A549 (cell line): ENCODE measurements around the gene PSD2. TPM values are rescaled to one million over a fixed set of nuclear protein-coding genes. Genes with fewer than 3 reads are reported as not detected.

Experiments used
- ATAC-seq, 2 experiments: fragments of 200-7000 bp in 1 of 2; fragments of >200 bp in 1 of 2; cut with Nextera tagmentation in 1 of 2; cut with Tn5 transposase in 1 of 2; 3 replicates each; pipeline versions ENCODE4 v1.8.0 to v1.9.1; 2018 to 2020; ENCODE audit warnings: mild to moderate bottlenecking in 1 of 2, moderate library complexity in 1 of 2
- CTCF ChIA-PET: fragments of 300-600 bp; sonication (Branson Sonifier 250); formaldehyde crosslinking; extraction: SDS; loops from one replicate; lab custom pipeline; 2021; ENCODE audit warnings: antibody characterized with exemption, inconsistent platforms; lab: Yijun Ruan, JAX
- POLR2A ChIA-PET: fragments of 350-600 bp; formaldehyde crosslinking; extraction: SDS; loops from one replicate; lab custom pipeline; 2021; ENCODE audit warnings: antibody characterized with exemption, inconsistent platforms; lab: Yijun Ruan, JAX
- DNase-seq, 2 experiments: peaks; one replicate each; pipeline versions ENCODE4 v3.0.0 to v3.0.0-alpha.2; 2011 to 2016; ENCODE audit warnings: low read depth in 1 of 2, low spot score in 1 of 2
- FAIRE-seq: peaks from 2 replicates; lab custom pipeline; 2011; peaks lifted over from hg19 to GRCh38; lab: Jason Lieb, UNC
- H3K27ac ChIP-seq, 2 experiments: fragments of >200 bp; sonication (Bioruptor Twin); formaldehyde crosslinking; 3 replicates each; pipeline ENCODE4 v1.5.1; 2016 to 2017
- H3K4me1 ChIP-seq: fragments of >200 bp; sonication (Bioruptor Twin); formaldehyde crosslinking; 3 replicates; pipeline ENCODE4 v1.6.1; 2016
- H3K4me2 ChIP-seq: fragments of >200 bp; sonication (Bioruptor Twin); formaldehyde crosslinking; 3 replicates; pipeline ENCODE4 v1.6.1; 2016
- H3K4me3 ChIP-seq: fragments of >200 bp; sonication (Bioruptor Twin); formaldehyde crosslinking; 3 replicates; pipeline ENCODE4 v1.5.1; 2016
- H3K9me3 ChIP-seq: fragments of >200 bp; sonication (Bioruptor Twin); formaldehyde crosslinking; 3 replicates; pipeline ENCODE4 v1.6.1; 2016
- BHLHE40 ChIP-seq: IDR thresholded peaks from 2 replicates; pipeline ENCODE4 v1.6.1; 2012; ENCODE audit warnings: low read depth, low read length, inconsistent platforms
- CTCF ChIP-seq: fragments of >200 bp; sonication (Bioruptor Twin); formaldehyde crosslinking; IDR thresholded peaks from 3 replicates; pipeline ENCODE4 v1.5.1; 2016
- EHMT2 ChIP-seq: fragments of 200-600 bp; sonication (generic); IDR thresholded peaks from 2 replicates; pipeline ENCODE4 v1.6.1; 2016; ENCODE audit warnings: antibody characterized with exemption, low read depth, mild to moderate bottlenecking, moderate library complexity
- ELK1 ChIP-seq: fragments of 150-350 bp; IDR thresholded peaks from 2 replicates; pipeline ENCODE4 v1.6.1; 2014; ENCODE audit warnings: low read depth, mild to moderate bottlenecking, low read length
- EP300 ChIP-seq, 2 experiments: fragments of >200 bp; sonication (Bioruptor Twin); formaldehyde crosslinking; IDR thresholded peaks; 2 replicates in 1 of 2; 3 replicates in 1 of 2; pipeline ENCODE4 v1.6.1; 2016 to 2017
- FOSL2 ChIP-seq, 2 experiments: fragments of 450-650 bp in 1 of 2; fragments of >200 bp in 1 of 2; sonication (Bioruptor Twin) in 1 of 2; formaldehyde crosslinking; IDR thresholded peaks; 2 replicates each; pipeline versions ENCODE4 v1.5.0 to v1.6.1; 2016 to 2020; ENCODE audit warnings: mild to moderate bottlenecking in 1 of 2, moderate library complexity in 1 of 2
- HMGXB4 ChIP-seq: fragments of 250-450 bp; sonication (Bioruptor Pico); IDR thresholded peaks from 2 replicates; pipeline ENCODE4 v1.5.0; 2021; ENCODE audit warnings: mild to moderate bottlenecking, moderate library complexity, borderline replicate concordance
- HOXA7 ChIP-seq: fragments of 250-450 bp; sonication (Bioruptor Pico); IDR thresholded peaks from 2 replicates; pipeline ENCODE4 v1.5.0; 2020; ENCODE audit warnings: mild to moderate bottlenecking, moderate library complexity
- JUN ChIP-seq, 2 experiments: fragments of >200 bp; sonication (Bioruptor Twin); formaldehyde crosslinking; IDR thresholded peaks; 2 replicates in 1 of 2; 3 replicates in 1 of 2; pipeline ENCODE4 v1.6.1; 2016 to 2017
- MAZ ChIP-seq: fragments of 150-350 bp; IDR thresholded peaks from 2 replicates; pipeline ENCODE4 v1.6.1; 2014; ENCODE audit warnings: antibody characterized with exemption, low read depth, low read length, borderline replicate concordance
- RCOR1 ChIP-seq: fragments of 150-350 bp; IDR thresholded peaks from 2 replicates; pipeline ENCODE4 v1.6.1; 2014; ENCODE audit warnings: antibody characterized with exemption, low read length, low read depth
- RFX5 ChIP-seq: fragments of 450-650 bp; IDR thresholded peaks from 2 replicates; pipeline ENCODE4 v1.7.1; 2014; ENCODE audit warnings: antibody characterized with exemption, mild to moderate bottlenecking, moderate library complexity
- SREBF2 ChIP-seq: fragments of 450-650 bp; IDR thresholded peaks from 2 replicates; pipeline ENCODE4 v1.6.1; 2014; ENCODE audit warnings: mild to moderate bottlenecking, moderate library complexity
- TFCP2L1 ChIP-seq: fragments of 250-450 bp; sonication (Bioruptor Pico); IDR thresholded peaks from 2 replicates; pipeline ENCODE4 v1.5.0; 2021; ENCODE audit warnings: mild to moderate bottlenecking
- TP53 ChIP-seq: fragments of 250-450 bp; sonication (Bioruptor Pico); IDR thresholded peaks from 2 replicates; pipeline ENCODE4 v1.5.0; 2021; ENCODE audit warnings: mild to moderate bottlenecking, moderate library complexity
- ZFP36 ChIP-seq: fragments of 450-650 bp; IDR thresholded peaks from 2 replicates; pipeline ENCODE4 v1.6.1; 2014; ENCODE audit warnings: borderline replicate concordance; ENCODE audit not compliant: partially characterized antibody
- ZNF302 ChIP-seq: fragments of 250-450 bp; sonication (Bioruptor Pico); IDR thresholded peaks from 2 replicates; pipeline ENCODE4 v1.9.0; 2021; ENCODE audit warnings: inconsistent platforms, mild to moderate bottlenecking, moderate library complexity
- WGBS: methylation state at CpG from one replicate; pipeline ENCODE4 v1.1.6; 2017; ENCODE audit errors: missing lambda C conversion rate; 5-methylcytosine and 5-hydroxymethylcytosine counted together
- polyA plus RNA-seq, 4 experiments: library from polyadenylated mRNA; depleted of rRNA in 3 of 4; stranded (reverse); fragments of >200 nt; fragmentation: RNase III in 1 of 4; extraction: RNeasy Plus Mini Kit Qiagen cat#74134 plus additional on column Dnase treatment in 1 of 4; gene quantifications; 2 replicates in 3 of 4; 3 replicates in 1 of 4; pipeline ENCODE4 v1.2.3, GENCODE V29; 2011 to 2017
- small RNA-seq, 6 experiments: library from RNA; depleted of rRNA; stranded (forward); fragments of <200 nt; gene quantifications; one replicate each; pipeline ENCODE3, GENCODE V24; 2012

Gene PSD2
- polyA plus RNA-seq, 2 of the 4 experiments (the other 2 are of a cell fraction) = 0.05 TPM; not detected in 1

- DNase-seq = no peak
- CTCF ChIA-PET = interaction anchor here (0.9 to 7.3 kb wide), 6 partner anchors 9 to 118 kb away, joined by 3 to 31 read pairs (median 5); no protein-coding TSS in a partner anchor
- no peak for ATAC-seq
- Histone ChIP-seq H3K4me2 (no peak overlapping the region), H3K4me1 (no peaks in the 10 kb centered on the region), H3K4me3 (no peak overlapping the region), H3K9me3 (no peaks in the 10 kb centered on the region), H3K27ac (no peak overlapping the region)
- no peak for FAIRE-seq
- WGBS = 61% methylated on average over 9 of the region's 9 CpGs
- TF ChIP-seq BHLHE40 (no peak), CTCF (no peak), RCOR1 (no peak), ELK1 (no peak), EP300 (IDR thresholded peaks at IDR 0.05) (no peak), ZFP36 (no peak), TP53 (CRISPR knock-in tag) (no peak), EHMT2 (no peak), HMGXB4 (no peak), ZNF302 (CRISPR knock-in tag) (no peak), SREBF2 (no peak), HOXA7 (CRISPR knock-in tag) (no peak), JUN (IDR thresholded peaks at IDR 0.05) (no peak), TFCP2L1 (CRISPR knock-in tag) (no peak), RFX5 (no peak), MAZ (no peak), FOSL2 (IDR thresholded peaks at IDR 0.05) (no peak), FOSL2 (CRISPR knock-in tag; IDR thresholded peaks at IDR 0.05) (no peak)
- POLR2A ChIA-PET = no interaction called here
Observed at GRCh38 chr5:139893873-139894272, 98.3 kb downstream of the PSD2 start.

Small RNA genes within 50 kb of the gene (small RNA-seq; reads per million reads assigned to genes)
- gene AC008667.4 = 0 reads per million in 6 experiments

Other genes starting within 250 kb of the PSD2 start
- gene UBE2D2, start 234.5 kb upstream of the PSD2 start, polyA plus RNA-seq (2011; rRNA removed) = 74.8 and 92.9 TPM in 2 replicates
- gene UBE2D2, start 234.5 kb upstream of the PSD2 start, polyA plus RNA-seq (2017; fragmentation: RNase III; extraction: RNeasy Plus Mini Kit Qiagen cat#74134 plus additional on column Dnase treatment) = 114 to 116 TPM (median 115 TPM) in 3 replicates
- gene CXXC5, start 147.5 kb upstream of the PSD2 start, polyA plus RNA-seq (2011; rRNA removed) = 16.7 and 18.1 TPM in 2 replicates
- 22.5 to 32.5 TPM (median 26.1 TPM) in 3 replicates for gene CXXC5, start 147.5 kb upstream of the PSD2 start, polyA plus RNA-seq (2017; fragmentation: RNase III; extraction: RNeasy Plus Mini Kit Qiagen cat#74134 plus additional on column Dnase treatment)
- 0.65 and 1.1 TPM in 2 replicates for gene NRG2, start 247.5 kb downstream of the PSD2 start, polyA plus RNA-seq (2011; rRNA removed)
- gene NRG2, start 247.5 kb downstream of the PSD2 start, polyA plus RNA-seq (2017; fragmentation: RNase III; extraction: RNeasy Plus Mini Kit Qiagen cat#74134 plus additional on column Dnase treatment) = 0.74 to 1.0 TPM (median 1.00 TPM) in 3 replicates